ENCODE results near the gene DCAF16. TPM values are rescaled to one million over a fixed set of nuclear protein-coding genes. Genes with fewer than 3 reads are reported as not detected.
"Not testable (repeated sequence)": the region's sequence is repeated elsewhere in the genome, so short reads cannot be mapped to it uniquely, and the experiment has no call there.

DCAF16 gene
- 10 to 100 TPM; 42.4 to 44.5 TPM for total RNA-seq

DNA sequence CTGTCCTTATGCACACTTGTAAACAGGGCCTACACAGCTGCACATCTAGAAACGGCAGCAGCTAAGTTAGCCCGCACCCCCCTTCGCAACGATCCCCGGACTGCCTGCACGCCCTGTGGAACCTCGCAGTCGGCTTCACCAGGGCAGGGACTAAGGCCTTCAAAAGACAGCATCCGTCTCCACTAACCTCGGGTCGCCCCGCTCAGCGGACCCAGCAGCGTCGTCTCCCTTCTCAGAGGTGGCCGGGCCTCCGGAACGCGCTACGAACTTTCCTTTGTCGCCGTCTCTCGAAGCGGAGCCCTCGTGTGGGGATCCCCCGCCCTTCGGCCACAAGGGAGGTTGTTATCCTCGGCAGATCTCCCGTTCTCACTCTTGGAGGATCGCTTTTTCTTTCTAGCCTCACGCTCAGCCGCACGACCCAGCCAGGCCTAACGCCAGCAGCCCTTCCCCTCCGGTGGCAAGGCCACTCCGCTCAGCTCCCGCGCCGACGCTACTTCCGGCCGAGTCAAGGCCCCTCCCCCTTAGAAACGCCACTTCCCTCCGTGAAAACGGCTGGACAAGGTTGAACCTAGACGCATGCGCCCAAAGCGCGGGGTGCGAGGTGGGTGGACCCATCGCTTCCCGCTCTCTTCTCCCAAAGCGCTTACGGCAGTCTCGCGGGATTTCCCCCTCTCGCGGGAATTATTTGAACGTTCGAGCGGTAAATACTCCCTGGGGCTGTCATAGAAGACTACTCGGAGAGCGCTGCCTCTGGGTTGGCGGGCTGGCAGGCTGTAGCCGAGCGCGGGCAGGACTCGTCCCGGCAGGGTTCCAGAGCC lies at the start of gene DCAF16, which contains the start of gene NCAPG:
TSS of gene DCAF16 (minus strand) at position 498 of the 818 bp plus-strand sequence. CDS start 6,616 bp downstream, outside the sequence.
TSS of gene NCAPG (plus strand) at position 720 of the 818 bp plus-strand sequence. CDS start 99 bp downstream, outside the sequence.
- ATAC-seq, result peak; percentile 93

DNA sequence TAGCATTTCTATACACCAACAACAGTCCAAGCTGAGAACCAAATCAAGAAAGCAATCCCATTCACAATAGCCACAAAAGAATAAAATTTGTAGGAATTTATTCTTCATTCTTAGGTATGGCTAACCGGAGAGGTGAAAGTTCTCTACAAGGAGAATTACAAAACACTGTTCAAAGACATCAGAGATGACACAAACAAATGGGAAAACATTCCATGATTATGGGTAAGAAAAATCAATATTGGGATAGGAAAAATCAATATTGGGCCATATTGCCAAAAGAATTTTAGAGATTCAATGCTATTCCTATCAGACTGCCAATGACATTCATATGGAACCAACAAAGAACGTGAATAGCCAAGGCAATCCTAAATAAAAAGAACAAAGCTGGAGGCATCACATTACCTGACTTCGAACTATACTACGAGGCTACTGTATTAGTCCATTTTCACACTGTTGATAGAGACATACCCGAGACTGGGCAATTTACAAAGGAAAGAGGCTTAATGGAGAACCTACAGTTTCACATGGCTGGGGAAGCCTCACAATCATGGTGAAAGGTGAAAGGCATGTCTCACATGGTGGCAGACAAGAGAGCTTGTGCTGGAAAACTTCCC lies 49.3 kb upstream of the DCAF16 start:
- ATAC-seq, result no peak
- ChIA-PET CTCF (no interaction called here), POLR2A (no interaction called here)
- Mint-ChIP-seq H3K36me3 (ENCODE audit: low read depth) (peaks cover 22% of the 10 kb centered on the region), H3K4me1 (ENCODE audit: low read depth) (no peaks in the 10 kb centered on the region), H3K27me3 (no peaks in the 10 kb centered on the region), H3K27ac (no peak overlapping the region), H3K4me3 (no peak overlapping the region), H3K9me3 (peaks cover 29% of the 10 kb centered on the region)
- DNase-seq, result no peak
- TF ChIP-seq, protein P1, sequence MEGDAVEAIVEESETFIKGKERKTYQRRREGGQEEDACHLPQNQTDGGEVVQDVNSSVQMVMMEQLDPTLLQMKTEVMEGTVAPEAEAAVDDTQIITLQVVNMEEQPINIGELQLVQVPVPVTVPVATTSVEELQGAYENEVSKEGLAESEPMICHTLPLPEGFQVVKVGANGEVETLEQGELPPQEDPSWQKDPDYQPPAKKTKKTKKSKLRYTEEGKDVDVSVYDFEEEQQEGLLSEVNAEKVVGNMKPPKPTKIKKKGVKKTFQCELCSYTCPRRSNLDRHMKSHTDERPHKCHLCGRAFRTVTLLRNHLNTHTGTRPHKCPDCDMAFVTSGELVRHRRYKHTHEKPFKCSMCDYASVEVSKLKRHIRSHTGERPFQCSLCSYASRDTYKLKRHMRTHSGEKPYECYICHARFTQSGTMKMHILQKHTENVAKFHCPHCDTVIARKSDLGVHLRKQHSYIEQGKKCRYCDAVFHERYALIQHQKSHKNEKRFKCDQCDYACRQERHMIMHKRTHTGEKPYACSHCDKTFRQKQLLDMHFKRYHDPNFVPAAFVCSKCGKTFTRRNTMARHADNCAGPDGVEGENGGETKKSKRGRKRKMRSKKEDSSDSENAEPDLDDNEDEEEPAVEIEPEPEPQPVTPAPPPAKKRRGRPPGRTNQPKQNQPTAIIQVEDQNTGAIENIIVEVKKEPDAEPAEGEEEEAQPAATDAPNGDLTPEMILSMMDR (IDR thresholded peaks at IDR 0.05), result no peak
- intact Hi-C loops (cut with micrococcal nuclease), result no loop called here

More for the DNA sequence above, at the start of gene DCAF16, which contains the start of gene NCAPG:
- H3K27me3 Mint-ChIP-seq, result peaks cover 2% of the 10 kb centered on the region
- peak within 1 kb of the TSS; percentile 94 for H3K4me3 Mint-ChIP-seq
- TF ChIP-seq, protein P1 (IDR thresholded peaks at IDR 0.05), result no peak
- no peaks in the 10 kb centered on the region for H3K9me3 Mint-ChIP-seq
- POLR2A ChIA-PET, result interaction anchor here (0.6 to 1.8 kb wide), 12 partner anchors 9 to 247 kb away, joined by 3 to 11 read pairs (median 3); partner anchors contain the start of genes LAP3 and MED28
- peaks cover 45% of the 10 kb centered on the region for H3K4me1 Mint-ChIP-seq (ENCODE audit: low read depth)
- H3K27ac Mint-ChIP-seq, result peak within 1 kb of the TSS; percentile 99
- intact Hi-C loops (cut with micrococcal nuclease), result loop anchor here (5.0 kb wide), 1 partner anchor 212 kb away; the partner anchor contains the start of gene LCORL
- peak; percentile 100 for DNase-seq
- H3K36me3 Mint-ChIP-seq (ENCODE audit: low read depth), result peaks cover 57% of the 10 kb centered on the region
- CTCF ChIA-PET, result interaction anchor here (1.0 to 5.2 kb wide), 5 partner anchors 11 to 262 kb away, joined by 3 to 35 read pairs (median 3); no protein-coding TSS in a partner anchor

DNA sequence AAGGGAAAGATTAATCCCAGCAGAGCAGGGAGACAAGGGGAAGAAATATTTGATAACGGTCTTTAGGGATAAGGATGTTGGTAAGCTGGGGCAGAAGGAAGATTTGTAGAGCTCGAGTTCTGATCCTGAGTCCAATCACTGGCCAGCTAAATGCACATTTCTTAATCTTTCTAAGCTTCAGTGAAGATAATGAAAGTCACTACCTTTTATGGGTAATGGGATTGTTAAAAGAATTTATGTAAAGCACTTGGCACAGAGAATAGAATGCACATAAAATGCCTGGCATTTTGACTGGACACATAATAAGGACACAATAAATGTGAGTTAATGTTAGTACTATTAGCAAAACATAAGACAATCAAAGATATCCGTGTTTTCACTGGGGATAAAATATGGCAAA lies 43.5 kb upstream of the DCAF16 start:
- DNase-seq (no peak), ATAC-seq (no peak)
- intact Hi-C loops (cut with micrococcal nuclease), result no loop called here
- ChIA-PET POLR2A (no interaction called here), CTCF (no interaction called here)
- TF ChIP-seq, protein P1 (IDR thresholded peaks at IDR 0.05), result no peak
- no peaks in the 10 kb centered on the region for H3K27me3 Mint-ChIP-seq
- H3K4me3 Mint-ChIP-seq, result no peak overlapping the region
- peaks cover 4% of the 10 kb centered on the region for H3K36me3 Mint-ChIP-seq (ENCODE audit: low read depth)
- peaks cover 2% of the 10 kb centered on the region for H3K9me3 Mint-ChIP-seq
- no peak overlapping the region for H3K27ac Mint-ChIP-seq
- no peaks in the 10 kb centered on the region for H3K4me1 Mint-ChIP-seq (ENCODE audit: low read depth)

DNA sequence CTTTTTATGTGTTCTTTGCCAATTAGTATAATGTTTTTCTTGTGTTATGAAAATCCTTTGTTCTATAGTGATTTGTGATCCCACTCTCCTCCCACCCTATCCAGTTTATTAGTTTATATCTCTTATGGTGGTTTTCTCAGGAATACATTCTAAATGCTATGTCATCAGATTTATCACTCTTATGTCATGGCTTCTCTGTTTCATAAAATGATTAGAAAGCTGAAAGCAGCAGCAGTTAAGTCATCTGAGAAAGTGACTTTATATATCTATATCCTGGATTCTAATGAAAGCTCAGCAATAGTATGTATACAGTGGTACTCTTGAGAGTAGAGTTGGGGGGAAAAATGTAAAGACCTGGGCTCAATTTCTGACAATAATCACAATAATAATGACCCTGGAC lies 41.4 kb upstream of the DCAF16 start:
- POLR2A ChIA-PET, result no interaction called here

DNA sequence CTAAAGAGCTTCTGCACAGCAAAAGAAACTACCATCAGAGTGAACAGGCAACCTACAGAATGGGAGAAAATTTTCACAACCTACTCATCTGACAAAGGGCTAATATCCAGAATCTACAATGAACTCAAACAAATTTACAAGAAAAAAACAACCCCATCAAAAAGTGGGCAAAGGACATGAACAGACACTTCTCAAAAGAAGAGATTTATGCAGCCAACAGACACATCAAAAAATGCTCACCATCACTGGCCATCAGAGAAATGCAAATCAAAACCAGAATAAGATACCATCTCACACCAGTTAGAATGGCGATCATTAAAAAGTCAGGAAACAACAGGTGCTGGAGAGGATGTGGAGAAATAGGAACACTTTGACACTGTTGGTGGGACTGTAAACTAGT lies 39.7 kb upstream of the DCAF16 start:
- ATAC-seq; intact Hi-C loops (cut with micrococcal nuclease); H3K27ac Mint-ChIP-seq; CTCF ChIA-PET; POLR2A ChIA-PET; H3K4me3 Mint-ChIP-seq; H3K27me3 Mint-ChIP-seq; H3K4me1 Mint-ChIP-seq (ENCODE audit: low read depth); H3K9me3 Mint-ChIP-seq; DNase-seq: not testable (repeated sequence)
- peaks cover 18% of the 10 kb centered on the region for H3K36me3 Mint-ChIP-seq (ENCODE audit: low read depth)

More for the DNA sequence above, 41.4 kb upstream of the DCAF16 start:
- intact Hi-C loops (cut with micrococcal nuclease), result no loop called here
- DNase-seq (no peak), ATAC-seq (no peak)
- H3K27me3 Mint-ChIP-seq, result no peaks in the 10 kb centered on the region
- H3K9me3 Mint-ChIP-seq, result no peaks in the 10 kb centered on the region
- CTCF ChIA-PET, result no interaction called here
- H3K36me3 Mint-ChIP-seq (ENCODE audit: low read depth), result peaks cover 8% of the 10 kb centered on the region
- H3K27ac Mint-ChIP-seq, result no peak overlapping the region
- TF ChIP-seq, protein P1 (IDR thresholded peaks at IDR 0.05), result no peak
- H3K4me3 Mint-ChIP-seq, result no peak overlapping the region
- H3K4me1 Mint-ChIP-seq (ENCODE audit: low read depth), result no peaks in the 10 kb centered on the region

Data from activated CD8-positive, alpha-beta T cell treated with anti-CD3 and anti-CD28 coated beads for 36 hours (primary cell).